HG02884 (cell line): ENCODE data around the gene ST3GAL2.
"Not testable (repeated sequence)": the region's sequence is repeated elsewhere in the genome, so short reads cannot be mapped to it uniquely, and the experiment has no call there.

Experiments
- ATAC-seq: cut with Tn5 transposase; IDR thresholded peaks from one replicate; pipeline ENCODE4 v1.9.1; 2021; ENCODE audit warnings: mild to moderate bottlenecking, moderate library complexity; ENCODE audit not compliant: unreplicated experiment

The ST3GAL2 gene

GRCh38 chr16:70468776-70469525 lies 30.1 kb upstream of the ST3GAL2 start:
- no peak for ATAC-seq

- ATAC-seq = no peak
Observed at GRCh38 chr16:70467608-70468007, 28.7 kb upstream of the ST3GAL2 start.

GRCh38 chr16:70467113-70467512 lies 28.2 kb upstream of the ST3GAL2 start:
- ATAC-seq = no peak

GRCh38 chr16:70466805-70467076 lies 27.8 kb upstream of the ST3GAL2 start:
- ATAC-seq = no peak

- ATAC-seq = no peak
Observed at GRCh38 chr16:70465999-70466804, 27.3 kb upstream of the ST3GAL2 start.

GRCh38 chr16:70463235-70463634 lies 24.3 kb upstream of the ST3GAL2 start:
- no peak for ATAC-seq

GRCh38 chr16:70460737-70461261 lies 21.9 kb upstream of the ST3GAL2 start:
- ATAC-seq = no peak

- ATAC-seq = no peak
Observed at GRCh38 chr16:70457446-70458166, 18.7 kb upstream of the ST3GAL2 start.

GRCh38 chr16:70455910-70456309 lies 17.0 kb upstream of the ST3GAL2 start:
- ATAC-seq = no peak

- ATAC-seq = peak; percentile 79
Observed at GRCh38 chr16:70454222-70455034, 15.5 kb upstream of the ST3GAL2 start, which contains the start of gene FCSK. FCSK (plus strand) TSS chr16:70454595; CDS start chr16:70463191, 8,596 bp downstream.

GRCh38 chr16:70453892-70454221 lies 15.0 kb upstream of the ST3GAL2 start:
- ATAC-seq = no peak

- no peak for ATAC-seq
Observed at GRCh38 chr16:70453117-70453891, 14.4 kb upstream of the ST3GAL2 start.

- not testable (repeated sequence) for ATAC-seq
Observed at GRCh38 chr16:70451004-70451340, 12.1 kb upstream of the ST3GAL2 start.

- not testable (repeated sequence) for ATAC-seq
Observed at GRCh38 chr16:70450142-70451003, 11.5 kb upstream of the ST3GAL2 start.

GRCh38 chr16:70448075-70448474 lies 9.2 kb upstream of the ST3GAL2 start:
- no peak for ATAC-seq

GRCh38 chr16:70444249-70445063 lies 5.6 kb upstream of the ST3GAL2 start:
- ATAC-seq = no peak

GRCh38 chr16:70442344-70442743 lies 3.4 kb upstream of the ST3GAL2 start:
- no peak for ATAC-seq

- no peak for ATAC-seq
Observed at GRCh38 chr16:70441406-70441990, 2.6 kb upstream of the ST3GAL2 start.
